Epithelial cell of proximal tubule (primary cell): ENCODE data around the gene CLDN20. TPM values are rescaled to one million over a fixed set of nuclear protein-coding genes. Genes with fewer than 3 reads are reported as not detected.

Experiments used
- DNase-seq: peaks from one replicate; pipeline ENCODE4 v3.0.0-alpha.2; 2011; ENCODE audit warnings: low read depth
- H3K4me3 ChIP-seq: 2 replicates; pipeline ENCODE4 v1.5.1; 2011; ENCODE audit warnings: low read depth, mild to moderate bottlenecking, low read length
- CTCF ChIP-seq: conservative IDR thresholded peaks from 2 replicates; pipeline ENCODE4 v1.5.1; 2012; ENCODE audit warnings: low read depth, mild to moderate bottlenecking, low read length
- total RNA-seq: library from RNA; depleted of rRNA; stranded (reverse); fragments of >200 nt; gene quantifications from 2 replicates; pipeline ENCODE4 v1.2.3, GENCODE V29; 2015

Gene CLDN20
- total RNA-seq, 1 donor from 2014 or later: not detected

DNA sequence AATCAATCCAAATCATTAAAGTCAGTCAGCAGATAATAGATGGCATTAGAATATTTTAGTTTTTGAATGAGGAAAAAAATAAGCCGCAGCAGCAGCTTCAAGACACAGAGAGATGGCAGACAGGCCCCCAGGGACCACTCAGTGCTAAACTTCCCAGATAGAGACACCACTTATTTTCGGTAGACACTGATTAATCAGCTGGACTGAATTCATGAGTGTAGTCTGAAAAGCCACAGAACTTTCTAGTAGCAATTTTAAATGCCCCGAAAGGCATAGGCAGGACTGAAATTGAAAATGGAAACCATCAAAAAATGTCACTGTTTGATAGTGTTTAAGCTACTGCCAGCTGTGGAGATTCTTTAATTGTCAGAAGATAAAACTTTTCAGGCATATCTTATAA, 3.1 kb upstream of the CLDN20 start:
- no peak for TF ChIP-seq CTCF
- H3K4me3 ChIP-seq: no peak overlapping the region
- no peak for DNase-seq

DNA sequence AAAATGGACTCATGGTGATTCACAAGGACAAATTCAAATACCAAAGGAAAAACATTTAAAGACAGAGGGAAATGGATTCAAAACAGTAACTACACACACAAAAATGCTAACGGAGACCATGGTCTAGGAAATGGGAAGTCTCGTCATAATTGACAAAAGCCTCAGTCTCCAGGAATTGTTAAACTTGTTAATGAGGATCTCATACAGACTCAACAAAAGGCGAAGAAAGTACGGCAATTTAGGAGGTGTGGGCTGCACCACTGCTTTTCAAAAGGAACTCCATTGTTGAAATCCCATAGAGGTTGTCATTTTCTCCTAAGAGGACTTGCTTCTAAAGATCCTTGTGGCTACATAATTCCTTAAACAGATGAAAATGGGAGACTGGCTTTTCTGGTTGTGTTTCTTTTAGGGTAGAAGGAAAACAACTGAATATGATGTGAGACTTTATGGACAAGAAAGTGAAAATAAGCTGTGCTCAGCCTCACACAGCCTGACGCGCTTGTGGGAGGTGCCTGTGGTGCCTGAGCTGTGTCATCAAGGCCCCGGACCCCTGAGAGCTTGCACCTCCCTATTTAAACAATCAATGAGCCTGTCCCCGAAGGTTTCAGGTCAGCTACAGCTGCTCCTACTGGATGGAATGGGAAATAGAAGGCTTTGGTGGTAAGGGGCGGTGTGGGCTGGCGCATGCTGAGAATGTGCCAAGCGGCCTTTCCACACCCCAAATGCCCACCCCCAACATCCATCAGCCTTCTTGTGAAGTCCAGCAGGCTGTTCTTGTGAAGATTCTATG, 2.5 kb upstream of the CLDN20 start:
- peak; percentile 18 for TF ChIP-seq CTCF
- H3K4me3 ChIP-seq: no peak overlapping the region
- no peak for DNase-seq

GRCh38 chr6:155262655-155263054, 1.2 kb upstream of the CLDN20 start:
- no peak for TF ChIP-seq CTCF
- no peak overlapping the region for H3K4me3 ChIP-seq
- DNase-seq: no peak

- no peak overlapping the region for H3K4me3 ChIP-seq
- DNase-seq: no peak
- TF ChIP-seq CTCF: no peak
Observed at GRCh38 chr6:155264693-155265320, 994 bp downstream of the CLDN20 start.

DNA sequence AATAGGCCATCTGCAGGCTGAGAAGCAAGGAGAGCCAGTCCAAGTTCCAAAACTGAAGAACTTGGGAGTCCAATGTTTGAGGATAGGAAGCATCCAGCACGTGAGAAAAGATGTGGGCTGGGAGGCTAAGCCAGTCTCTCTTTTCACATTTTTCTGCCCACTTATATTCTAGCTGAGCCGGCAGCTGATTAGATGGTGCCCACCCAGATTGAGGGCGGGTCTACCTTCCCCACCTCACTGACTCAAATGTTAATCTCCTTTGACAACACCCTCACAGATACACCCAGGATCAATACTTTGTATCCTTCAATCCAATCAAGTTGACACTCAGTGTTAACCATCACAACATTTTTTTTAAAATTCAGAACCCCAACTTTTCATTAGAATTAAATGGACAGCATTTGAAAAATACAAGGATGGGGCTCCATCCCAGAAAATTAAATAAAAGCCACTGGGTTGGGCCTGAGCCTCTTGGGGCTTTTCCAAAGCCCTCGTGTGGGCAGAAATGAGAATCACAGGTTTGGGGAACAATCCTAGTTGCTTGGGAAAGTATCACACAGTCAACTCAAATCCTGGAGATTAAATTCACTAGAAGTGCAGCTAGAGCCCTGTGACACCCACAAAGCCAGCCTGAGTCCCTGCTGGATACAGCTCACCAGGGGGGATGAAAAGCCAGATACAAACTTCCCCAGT, 2.2 kb downstream of the CLDN20 start:
- DNase-seq: no peak
- H3K4me3 ChIP-seq: no peak overlapping the region
- no peak for TF ChIP-seq CTCF

DNA sequence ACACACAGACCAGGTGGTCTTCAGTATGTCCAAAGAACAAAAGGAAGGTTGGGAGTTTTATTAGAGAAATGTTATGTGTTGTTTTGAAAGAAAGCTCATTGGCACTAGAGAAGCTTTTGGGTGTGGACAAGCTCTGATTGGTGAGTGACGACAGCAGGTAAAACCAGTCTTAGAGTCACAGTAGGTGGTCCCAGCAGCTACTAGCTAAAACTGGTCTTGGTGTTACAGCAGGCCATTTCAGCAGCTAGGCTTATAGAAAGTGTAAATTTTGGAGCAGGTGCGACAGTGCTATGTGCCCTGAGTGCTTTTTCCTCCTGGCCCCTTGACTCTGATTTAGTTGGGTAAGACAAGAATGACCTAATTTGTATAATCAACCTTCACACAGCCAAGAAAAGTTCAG, 3.6 kb downstream of the CLDN20 start:
- TF ChIP-seq CTCF: no peak
- H3K4me3 ChIP-seq: no peak overlapping the region
- no peak for DNase-seq
